Measurements from ENCODE around the gene TTC9. TPM values are rescaled to one million over a fixed set of nuclear protein-coding genes. Genes with fewer than 3 reads are reported as not detected.
A peak's percentile ranks its signal among the peaks of the same experiment; 100 is the strongest.

TTC9 gene
- total and polyA plus RNA-seq, 10 of the 15 experiments (the other 5 are each of a cell fraction or from before 2014, with no cell fraction given), result 0.87 to 15.8 (median 7.8) TPM

- ATAC-seq, result peak; percentile 97
- intact Hi-C loops (cut with micrococcal nuclease; ENCODE audit: unreplicated experiment) (loop anchor here (1.0 to 2.0 kb wide), 2 partner anchors 42 to 53 kb away; no protein-coding TSS in a partner anchor), in situ Hi-C loops (cut with MboI) (no loop called here)
- ChIA-PET POLR2A (interaction anchor here (0.6 to 2.5 kb wide), 12 partner anchors 9 to 102 kb away, joined by 3 to 11 read pairs (median 4); partner anchors contain the start of gene MAP3K9), RAD21 (ENCODE audit: unreplicated experiment) (interaction anchor here (0.8 to 5.2 kb wide), 16 partner anchors 8 to 110 kb away, joined by 3 to 66 read pairs (median 5); partner anchors contain the start of gene TTC9), CTCF (interaction anchor here (0.7 to 3.1 kb wide), 13 partner anchors 23 to 110 kb away, joined by 3 to 19 read pairs (median 4); partner anchors contain the start of gene MAP3K9), SMC1A (ENCODE audit: uncharacterized antibody, unreplicated experiment) (interaction anchor here (0.6 to 11.1 kb wide), 20 partner anchors 8 to 111 kb away, joined by 3 to 154 read pairs (median 5); partner anchors contain the start of genes MAP3K9 and TTC9)
- H4K20me1 ChIP-seq (ENCODE audit: control insufficient read depth, insufficient read depth), result no peaks in the 10 kb centered on the region
- H3K4me1 ChIP-seq (ENCODE audit: control insufficient read depth, insufficient read depth, low read length), result peaks cover 20% of the 10 kb centered on the region
- 53% methylated on average over 6 of the region's 6 CpGs for WGBS (ENCODE audit: insufficient coverage, insufficient replicate concordance, low lambda C conversion rate, missing lambda C conversion rate)
- H3K27ac ChIP-seq (ENCODE audit: control insufficient read depth, insufficient read depth), result peak overlapping the region; percentile 76
- BruUV-seq (replicated peaks), result no TSS peak
- H2AFZ ChIP-seq (ENCODE audit: control insufficient read depth, low read depth, low read length), result peak overlapping the region; percentile 75
- H3K4me3 ChIP-seq, result no peak overlapping the region
- no peaks in the 10 kb centered on the region for H3K36me3 ChIP-seq (ENCODE audit: control insufficient read depth in 2 of 2, insufficient read depth in 2 of 2, low read length in 1 of 2)
- H3K9me3 ChIP-seq (replicated peaks; ENCODE audit: control insufficient read depth, insufficient read depth, low read length), result no peaks in the 10 kb centered on the region
- DNase-seq (ENCODE audit: low read depth, low spot score), result peak; percentile 93
- H3K79me2 ChIP-seq (ENCODE audit: control insufficient read depth, insufficient read depth, low read length), result no peaks in the 10 kb centered on the region
- no peak for FAIRE-seq
- peak overlapping the region; percentile 63 for H3K4me2 ChIP-seq (ENCODE audit: control insufficient read depth, insufficient read depth)
- H3K27me3 ChIP-seq (replicated peaks in 1 of 2; ENCODE audit: control insufficient read depth in 2 of 2, insufficient read depth in 2 of 2, low read length in 1 of 2), result no peaks in the 10 kb centered on the region
- peak overlapping the region; percentile 29; the same call in 1 of the 2 replicates for H3K9ac ChIP-seq (ENCODE audit: control insufficient read depth, insufficient read depth, low read length)
- TF ChIP-seq GATAD2B (conservative IDR thresholded peaks at IDR 0.05; ENCODE audit: low read depth), result peak; percentile 95
- 0 out of 2 replicates have a peak, but pooled peaks have one; percentile 9 for TF ChIP-seq RAD51 (IDR thresholded peaks at IDR 0.05)
- no peak for TF ChIP-seq SRF (IDR thresholded peaks at IDR 0.05; ENCODE audit: low read depth in 2 of 2, low read length in 2 of 2)
- TF ChIP-seq TCF7 (IDR thresholded peaks at IDR 0.05; ENCODE audit: borderline replicate concordance), result peak; percentile 49; the same call in 1 of the 2 replicates
- peak; percentile 36; the same call in 1 of the 2 replicates for TF ChIP-seq CHD2 (IDR thresholded peaks at IDR 0.05; ENCODE audit: borderline replicate concordance, low read depth, low read length)
- no peak for TF ChIP-seq PKNOX1 (IDR thresholded peaks at IDR 0.05)
- TF ChIP-seq ZBED1 (IDR thresholded peaks at IDR 0.05; ENCODE audit: borderline replicate concordance), result peak; percentile 22; the same call in 1 of the 2 replicates
- no peak for TF ChIP-seq ZBTB4 (CRISPR knock-in tag; IDR thresholded peaks at IDR 0.05)
- peak; percentile 75 for TF ChIP-seq JUNB (IDR thresholded peaks at IDR 0.05)
- TF ChIP-seq NKRF (conservative IDR thresholded peaks at IDR 0.05), result no peak
- no peak for TF ChIP-seq SREBF2 (IDR thresholded peaks at IDR 0.05; ENCODE audit: low read length)
- no peak for TF ChIP-seq NFYB (IDR thresholded peaks at IDR 0.05; ENCODE audit: insufficient read depth, low read depth, low read length)
- no peak for TF ChIP-seq IRF3 (IDR thresholded peaks at IDR 0.05)
- TF ChIP-seq MEF2B (IDR thresholded peaks at IDR 0.05; ENCODE audit: partially characterized antibody, poor library complexity, severe bottlenecking), result peak; percentile 98
Observed at GRCh38 chr14:70707138-70708038, 65.7 kb downstream of the TTC9 start.

Measured in GM12878 (cell line).